H1 (cell line): ENCODE measurements around the gene TSC2. TPM values are rescaled to one million over a fixed set of nuclear protein-coding genes. Genes with fewer than 3 reads are reported as not detected.

ENCODE experiments used
- BCL11A ChIP-seq, 2 experiments: IDR thresholded peaks; one replicate each; pipeline ENCODE4 v1.6.1; 2011; ENCODE audit warnings: low read depth in 2 of 2, low read length in 2 of 2, mild to moderate bottlenecking in 2 of 2
- CHD1 ChIP-seq: IDR thresholded peaks from 2 replicates; pipeline ENCODE4 v1.6.1; 2012; ENCODE audit warnings: low read depth, low read length, improper control_type of control experiment
- EZH2 ChIP-seq: fragments of 200-600 bp; sonication (generic); IDR thresholded peaks from 2 replicates; pipeline ENCODE4 v1.7.1; 2012; ENCODE audit warnings: low read depth, mild to moderate bottlenecking, moderate library complexity, low read length, inconsistent platforms; ENCODE audit not compliant: severe bottlenecking
- RXRA ChIP-seq: IDR thresholded peaks from 2 replicates; pipeline ENCODE4 v1.6.1; 2011; ENCODE audit warnings: low read depth, mild to moderate bottlenecking, low read length, moderate library complexity; ENCODE audit not compliant: insufficient read depth
- polyA plus RNA-seq, 7 experiments: library from polyadenylated mRNA; depleted of rRNA in 3 of 7; stranded (reverse) in 5 of 7; unstranded in 2 of 7; fragments of >200 nt in 5 of 7; fragments of 200-250 nt in 2 of 7; gene quantifications; 1 replicate in 5 of 7; 2 replicates in 1 of 7; 4 replicates in 1 of 7; pipeline versions ENCODE4 v1.2.1 to v1.2.3, GENCODE V29; 2011 to 2013; ENCODE audit warnings: missing spikeins in 2 of 7, mixed read lengths in 2 of 7
- total RNA-seq: library from RNA; stranded (reverse); fragmentation: NEBNext Ultra II Directional; extraction: Animal tissue kit (Norgen Biotek cat#: 25700); gene quantifications from 2 replicates; pipeline ENCODE4 v1.2.1, GENCODE V29; 2021
- TF ChIP-seq, protein P1 (sequence below): IDR thresholded peaks from 2 replicates; pipeline ENCODE4 v1.6.1; 2012; ENCODE audit warnings: low read length, inconsistent platforms

Gene TSC2
- total and polyA plus RNA-seq, 2 of the 8 experiments (the other 6 are each of a cell fraction or from before 2014, with no cell fraction given): 65.9 to 96.6 TPM

DNA sequence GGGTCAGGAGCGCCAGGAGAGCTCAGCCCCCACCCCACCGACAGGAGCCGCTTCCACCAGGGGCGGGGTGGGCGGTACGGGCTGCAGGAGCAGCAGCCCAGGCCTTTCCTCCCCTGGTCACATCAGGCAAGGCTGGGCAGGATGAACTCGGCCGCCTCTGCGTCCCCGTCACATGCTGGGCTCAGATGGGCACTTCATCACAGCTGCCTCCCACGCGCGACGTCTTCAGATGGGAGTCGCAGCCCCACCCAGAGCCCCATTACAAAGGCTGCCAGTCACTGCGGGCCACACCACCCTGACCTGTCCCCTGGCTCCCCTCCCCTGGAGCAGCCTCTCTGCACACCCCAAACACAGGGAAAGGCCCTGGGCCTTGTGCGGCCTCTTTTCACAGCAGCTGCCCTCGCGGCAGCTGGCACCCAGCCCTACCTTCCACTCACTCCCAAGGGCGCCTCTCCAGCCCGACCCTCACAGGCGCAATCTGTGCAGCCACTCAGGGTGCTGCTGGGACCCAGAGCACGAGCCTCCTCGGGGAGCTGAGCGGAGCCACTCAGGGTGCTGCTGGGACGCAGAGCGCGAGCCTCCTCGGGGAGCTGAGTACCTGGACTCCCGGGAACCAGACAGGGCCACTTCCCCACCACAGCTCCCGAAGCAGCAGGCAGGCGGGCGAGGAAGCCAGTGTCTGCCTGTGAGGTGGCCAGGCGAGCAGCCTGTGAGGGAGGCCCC is 42.8 kb upstream of the TSC2 start (continued):
- no peak for TF ChIP-seq BCL11A (IDR thresholded peaks at IDR 0.05; ENCODE audit: low read depth in 2 of 2, low read length in 2 of 2)
- no peak for TF ChIP-seq CHD1
- no peak for TF ChIP-seq EZH2
- TF ChIP-seq, protein P1, sequence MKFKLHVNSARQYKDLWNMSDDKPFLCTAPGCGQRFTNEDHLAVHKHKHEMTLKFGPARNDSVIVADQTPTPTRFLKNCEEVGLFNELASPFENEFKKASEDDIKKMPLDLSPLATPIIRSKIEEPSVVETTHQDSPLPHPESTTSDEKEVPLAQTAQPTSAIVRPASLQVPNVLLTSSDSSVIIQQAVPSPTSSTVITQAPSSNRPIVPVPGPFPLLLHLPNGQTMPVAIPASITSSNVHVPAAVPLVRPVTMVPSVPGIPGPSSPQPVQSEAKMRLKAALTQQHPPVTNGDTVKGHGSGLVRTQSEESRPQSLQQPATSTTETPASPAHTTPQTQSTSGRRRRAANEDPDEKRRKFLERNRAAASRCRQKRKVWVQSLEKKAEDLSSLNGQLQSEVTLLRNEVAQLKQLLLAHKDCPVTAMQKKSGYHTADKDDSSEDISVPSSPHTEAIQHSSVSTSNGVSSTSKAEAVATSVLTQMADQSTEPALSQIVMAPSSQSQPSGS: no peak
- TF ChIP-seq RXRA: no peak
